SK-N-SH (cell line): ENCODE data around the gene EPB41L1. TPM values are rescaled to one million over a fixed set of nuclear protein-coding genes. Genes with fewer than 3 reads are reported as not detected.

Experiments
- CTCF ChIA-PET: fragments of 300-600, 350-600 bp; formaldehyde crosslinking; extraction: SDS; loops from one replicate; lab custom pipeline; 2021; lab: Yijun Ruan, JAX
- POLR2A ChIA-PET: fragments of 350-600 bp; sonication (Branson Sonifier 250); formaldehyde crosslinking; extraction: SDS; loops from one replicate; lab custom pipeline; 2020; ENCODE audit warnings: antibody characterized with exemption, inconsistent platforms; lab: Yijun Ruan, JAX
- DNase-seq: peaks from one replicate; pipeline ENCODE4 v3.0.0; 2012
- H2AFZ ChIP-seq: fragments of 200-600 bp; sonication (generic); 2 replicates; pipeline ENCODE4 v1.8.1; 2016; ENCODE audit warnings: antibody characterized with exemption, mild to moderate bottlenecking, low read depth
- H3F3A ChIP-seq: fragments of 200-600 bp; sonication (generic); replicated peaks from 2 replicates; pipeline ENCODE3; 2016; ENCODE audit warnings: antibody characterized with exemption, mild to moderate bottlenecking; ENCODE audit not compliant: insufficient read depth
- H3K27ac ChIP-seq, 2 experiments: fragments of 200-500 bp in 1 of 2; fragments of 200-600 bp in 1 of 2; sonication (Bioruptor generic) in 1 of 2; sonication (generic), shearing (Covaris generic) in 1 of 2; 2 replicates each; pipeline versions ENCODE4 v1.5.1 to v1.6.1; 2014 to 2016; ENCODE audit warnings: low read depth in 2 of 2, inconsistent platforms in 1 of 2, low read length in 1 of 2, mild to moderate bottlenecking in 1 of 2, mixed read lengths in 1 of 2
- H3K27me3 ChIP-seq: fragments of 200-600 bp; sonication (generic), shearing (Covaris generic); 2 replicates; pipeline ENCODE4 v1.6.1; 2016; ENCODE audit warnings: mixed run types; ENCODE audit not compliant: insufficient read depth
- H3K36me3 ChIP-seq, 2 experiments: fragments of 200-500 bp in 1 of 2; fragments of 200-600 bp in 1 of 2; sonication (Bioruptor generic) in 1 of 2; sonication (generic) in 1 of 2; replicated peaks in 1 of 2; 2 replicates each; pipeline versions ENCODE3 to v1.5.1; 2014 to 2016; ENCODE audit warnings: low read length in 1 of 2, mild to moderate bottlenecking in 1 of 2; ENCODE audit not compliant: insufficient read depth in 2 of 2, control insufficient read depth in 1 of 2
- H3K4me1 ChIP-seq, 2 experiments: fragments of 200-500 bp in 1 of 2; fragments of 200-600 bp in 1 of 2; sonication (Bioruptor generic) in 1 of 2; sonication (generic), shearing (Covaris generic) in 1 of 2; 2 replicates each; pipeline versions ENCODE4 v1.5.1 to v1.6.1; 2014 to 2016; ENCODE audit warnings: low read depth in 1 of 2, low read length in 1 of 2, mixed run types in 1 of 2; ENCODE audit not compliant: insufficient read depth in 2 of 2, control insufficient read depth in 1 of 2
- H3K4me2 ChIP-seq: fragments of 200-600 bp; sonication (generic), shearing (Covaris generic); 2 replicates; pipeline ENCODE4 v1.6.1; 2017; ENCODE audit warnings: mixed run types
- H3K4me3 ChIP-seq, 2 experiments: fragments of 200-500 bp in 1 of 2; fragments of 200-600 bp in 1 of 2; sonication (Bioruptor generic) in 1 of 2; sonication (generic), shearing (Covaris generic) in 1 of 2; 2 replicates each; pipeline versions ENCODE4 v1.5.1 to v1.8.1; 2014 to 2016; ENCODE audit warnings: low read depth in 2 of 2, inconsistent platforms in 1 of 2, low read length in 1 of 2, mild to moderate bottlenecking in 1 of 2, mixed read lengths in 1 of 2, moderate library complexity in 1 of 2
- H3K79me2 ChIP-seq: fragments of 200-600 bp; sonication (generic); 2 replicates; pipeline ENCODE4 v1.8.1; 2017; ENCODE audit warnings: mild to moderate bottlenecking; ENCODE audit not compliant: insufficient read depth
- H3K9ac ChIP-seq: fragments of 200-600 bp; sonication (generic); 2 replicates; pipeline ENCODE4 v1.6.1; 2017; ENCODE audit warnings: mixed run types
- H3K9me2 ChIP-seq: fragments of 200-600 bp; sonication (generic); 2 replicates; pipeline ENCODE4 v1.6.1; 2017; ENCODE audit warnings: mixed run types
- H3K9me3 ChIP-seq: fragments of 200-600 bp; sonication (generic); 2 replicates; pipeline ENCODE4 v1.6.1; 2017; ENCODE audit warnings: mixed run types, mild to moderate bottlenecking, moderate library complexity
- H4K20me1 ChIP-seq: fragments of 200-600 bp; sonication (generic); 2 replicates; pipeline ENCODE4 v1.6.1; 2017; ENCODE audit warnings: mild to moderate bottlenecking, mixed run types; ENCODE audit not compliant: insufficient read depth
- CHD2 ChIP-seq: fragments of 150-350 bp; IDR thresholded peaks from 2 replicates; pipeline ENCODE4 v1.6.1; 2018; ENCODE audit warnings: low read length; ENCODE audit not compliant: partially characterized antibody
- ELF1 ChIP-seq: IDR thresholded peaks from 2 replicates; pipeline ENCODE4 v1.4.0; 2012
- EZH2phosphoT487 ChIP-seq: fragments of 200-600 bp; sonication (generic); IDR thresholded peaks from 2 replicates; pipeline ENCODE4 v1.6.1; 2017; ENCODE audit warnings: low read depth, mixed run types, mild to moderate bottlenecking, antibody characterized with exemption, moderate library complexity, borderline replicate concordance
- FOSL2 ChIP-seq: IDR thresholded peaks from 2 replicates; pipeline ENCODE4 v1.4.0; 2012; ENCODE audit warnings: low read depth, mild to moderate bottlenecking, moderate library complexity, borderline replicate concordance
- FOXM1 ChIP-seq: IDR thresholded peaks from 2 replicates; pipeline ENCODE4 v1.4.0; 2012; ENCODE audit warnings: low read depth, mild to moderate bottlenecking
- GABPA ChIP-seq: IDR thresholded peaks from 2 replicates; pipeline ENCODE4 v1.4.0; 2012; ENCODE audit warnings: low read depth, mild to moderate bottlenecking
- GATA2 ChIP-seq: sonication (generic); formaldehyde crosslinking; IDR thresholded peaks from 2 replicates; pipeline ENCODE4 v1.5.0; 2020; ENCODE audit warnings: mild to moderate bottlenecking, missing genetic modification reagents
- JUND ChIP-seq: IDR thresholded peaks from 2 replicates; pipeline ENCODE4 v1.4.0; 2012
- MEF2A ChIP-seq: IDR thresholded peaks from 2 replicates; pipeline ENCODE4 v1.4.0; 2012; ENCODE audit warnings: low read depth, borderline replicate concordance
- NFIC ChIP-seq: IDR thresholded peaks from 2 replicates; pipeline ENCODE4 v1.4.0; 2012; ENCODE audit warnings: borderline replicate concordance
- RAD21 ChIP-seq: IDR thresholded peaks from 2 replicates; pipeline ENCODE4 v1.6.1; 2012; ENCODE audit warnings: mild to moderate bottlenecking, low read length
- RCOR1 ChIP-seq: fragments of 150-350 bp; IDR thresholded peaks from 2 replicates; pipeline ENCODE4 v1.6.1; 2017; ENCODE audit warnings: antibody characterized with exemption, low read length
- RFX5 ChIP-seq: IDR thresholded peaks from 2 replicates; pipeline ENCODE4 v1.6.1; 2012; ENCODE audit warnings: mild to moderate bottlenecking, improper control_type of control experiment, low read length
- SIN3A ChIP-seq: IDR thresholded peaks from 2 replicates; pipeline ENCODE4 v1.6.1; 2012; ENCODE audit warnings: low read depth, mild to moderate bottlenecking, low read length, moderate library complexity, borderline replicate concordance
- TCF12 ChIP-seq: IDR thresholded peaks from 2 replicates; pipeline ENCODE4 v1.4.0; 2012
- YY1 ChIP-seq: IDR thresholded peaks from 2 replicates; pipeline ENCODE4 v1.4.0; 2012; ENCODE audit warnings: low read depth, mild to moderate bottlenecking
- WGBS: methylation state at CpG from one replicate; pipeline ENCODE4 v1.1.6; 2017; ENCODE audit warnings: low lambda C conversion rate; 5-methylcytosine and 5-hydroxymethylcytosine counted together
- polyA plus RNA-seq, 3 experiments: library from polyadenylated mRNA; depleted of rRNA; stranded (reverse); fragments of >200 nt; gene quantifications; 2 replicates each; pipeline ENCODE4 v1.2.3, GENCODE V29; 2012
- TF ChIP-seq, protein P1 (sequence below): fragments of 150-350 bp; IDR thresholded peaks from 2 replicates; pipeline ENCODE4 v1.6.1; 2017; ENCODE audit warnings: antibody characterized with exemption, low read length, low read depth, borderline replicate concordance
- TF ChIP-seq, protein P2 (sequence below): IDR thresholded peaks from 2 replicates; pipeline ENCODE4 v1.6.1; 2012; ENCODE audit warnings: mild to moderate bottlenecking, low read depth, low read length, moderate library complexity
- TF ChIP-seq, protein P3 (sequence below): IDR thresholded peaks from 2 replicates; pipeline ENCODE4 v1.4.0; 2012; ENCODE audit warnings: low read depth, borderline replicate concordance

EPB41L1 gene
- polyA plus RNA-seq, 1 of the 3 experiments (the other 2 are of a cell fraction) = 26.1 TPM

DNA sequence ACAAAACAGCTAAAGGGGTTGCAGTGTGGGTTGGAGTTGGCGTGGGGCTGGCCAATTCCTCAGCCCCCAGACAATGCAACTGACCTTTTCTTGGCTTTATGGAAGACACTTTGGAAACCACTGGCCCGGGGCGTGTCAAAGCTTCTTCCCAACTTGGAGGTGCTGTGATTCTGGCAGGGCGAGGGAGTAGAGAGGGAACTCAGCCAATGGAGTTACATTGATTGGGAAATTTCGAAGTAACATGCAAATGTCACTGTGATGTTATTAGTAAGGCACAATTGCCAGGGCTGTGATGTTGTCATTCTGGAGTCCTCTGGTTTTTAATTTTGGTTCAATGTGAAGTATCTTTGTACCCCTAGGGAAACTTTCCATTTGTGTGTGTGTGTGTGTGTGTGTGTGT, 41.5 kb upstream of the EPB41L1 start (continued):
- TF ChIP-seq, protein P1, sequence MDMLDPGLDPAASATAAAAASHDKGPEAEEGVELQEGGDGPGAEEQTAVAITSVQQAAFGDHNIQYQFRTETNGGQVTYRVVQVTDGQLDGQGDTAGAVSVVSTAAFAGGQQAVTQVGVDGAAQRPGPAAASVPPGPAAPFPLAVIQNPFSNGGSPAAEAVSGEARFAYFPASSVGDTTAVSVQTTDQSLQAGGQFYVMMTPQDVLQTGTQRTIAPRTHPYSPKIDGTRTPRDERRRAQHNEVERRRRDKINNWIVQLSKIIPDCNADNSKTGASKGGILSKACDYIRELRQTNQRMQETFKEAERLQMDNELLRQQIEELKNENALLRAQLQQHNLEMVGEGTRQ = no peak
- TF ChIP-seq CHD2 (no peak), RCOR1 (no peak), TCF12 (no peak), EZH2phosphoT487 (no peak)

DNA sequence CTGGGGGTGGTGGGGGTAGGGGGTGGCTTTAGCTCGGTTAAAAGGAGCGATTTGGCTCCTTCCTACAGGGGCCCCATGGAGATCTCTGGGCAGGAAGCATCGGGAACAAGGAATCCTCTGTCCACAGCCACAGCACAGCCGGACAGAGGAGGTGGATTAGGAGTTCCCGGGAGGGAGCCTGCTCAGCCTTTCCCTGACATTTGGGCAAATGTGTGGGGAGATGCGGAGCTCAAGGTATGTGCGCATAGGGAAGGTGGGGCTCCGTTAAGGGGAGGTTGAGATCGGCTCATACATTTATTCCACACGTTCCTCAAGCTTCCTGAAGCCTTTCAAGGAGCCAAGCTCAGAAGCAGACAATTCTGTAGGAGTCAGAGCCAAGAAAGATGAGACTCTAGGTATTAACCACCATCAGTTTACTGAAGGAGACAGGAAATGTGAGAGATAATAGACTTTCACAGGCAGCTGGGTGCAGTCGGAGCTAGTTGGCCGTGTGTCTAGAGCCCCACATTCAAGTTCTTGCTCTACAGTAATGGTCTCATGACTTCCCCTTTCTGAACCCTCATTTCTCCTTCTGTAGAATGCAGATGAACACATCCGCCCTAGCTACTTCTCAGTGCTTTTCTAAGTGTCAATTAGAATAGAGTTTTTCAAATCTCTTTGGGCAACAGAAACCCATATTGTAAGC, 40.8 kb upstream of the EPB41L1 start:
- no peaks in the 10 kb centered on the region for H3K27me3 ChIP-seq
- H3K9ac ChIP-seq = no peak overlapping the region
- H3K4me3 ChIP-seq = no peak overlapping the region
- TF ChIP-seq NFIC (no peak), JUND (no peak), MEF2A (no peak)
- no peaks in the 10 kb centered on the region for H3K36me3 ChIP-seq
- H3K79me2 ChIP-seq = no peaks in the 10 kb centered on the region
- ChIA-PET POLR2A (no interaction called here), CTCF (interaction anchor here (0.7 to 3.3 kb wide), 3 partner anchors 9 to 286 kb away, joined by 3 to 13 read pairs (median 3); no protein-coding TSS in a partner anchor)
- no peaks in the 10 kb centered on the region for H3K9me3 ChIP-seq
- H3K4me1 ChIP-seq = no peaks in the 10 kb centered on the region
- peaks cover 7% of the 10 kb centered on the region for H3F3A ChIP-seq
- no peak overlapping the region for H3K27ac ChIP-seq
- 82% methylated on average over 13 of the region's 13 CpGs for WGBS
- no peaks in the 10 kb centered on the region for H3K9me2 ChIP-seq
- no peaks in the 10 kb centered on the region for H4K20me1 ChIP-seq
- DNase-seq = no peak
- H2AFZ ChIP-seq = no peak overlapping the region
- H3K4me2 ChIP-seq = no peak overlapping the region

DNA sequence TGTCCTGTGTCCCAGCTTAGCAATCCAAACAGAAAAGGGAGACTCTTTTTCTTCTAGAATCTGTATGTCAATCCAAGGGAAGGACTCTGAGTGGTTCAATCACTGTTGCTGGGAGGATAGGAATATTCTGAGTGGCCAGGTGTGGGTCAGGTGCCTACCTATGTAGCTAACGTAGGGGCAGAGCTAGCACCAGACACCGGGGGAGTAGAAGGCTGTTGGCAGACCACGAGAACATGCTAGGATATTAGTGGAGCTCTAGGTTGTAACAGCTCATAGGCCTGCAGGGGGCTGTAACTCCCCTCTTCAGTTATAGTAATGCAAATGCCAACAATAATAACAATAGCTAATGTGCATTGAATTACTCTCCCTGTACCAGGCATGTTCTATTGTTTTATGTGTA, 39.8 kb upstream of the EPB41L1 start:
- 75% methylated on average over 2 of the region's 3 CpGs for WGBS
- no peaks in the 10 kb centered on the region for H3K36me3 ChIP-seq
- no peak overlapping the region for H3K4me2 ChIP-seq
- H3K27ac ChIP-seq = no peak overlapping the region
- H4K20me1 ChIP-seq = no peaks in the 10 kb centered on the region
- H3K9me3 ChIP-seq = no peaks in the 10 kb centered on the region
- DNase-seq = no peak
- ChIA-PET CTCF (interaction anchor here (0.8 to 3.3 kb wide), 4 partner anchors 10 to 122 kb away, joined by 3 to 13 read pairs (median 3); no protein-coding TSS in a partner anchor), POLR2A (no interaction called here)
- H3K9ac ChIP-seq = no peak overlapping the region
- H3F3A ChIP-seq = peaks cover 7% of the 10 kb centered on the region
- no peaks in the 10 kb centered on the region for H3K9me2 ChIP-seq
- TF ChIP-seq RFX5 = no peak
- no peak for TF ChIP-seq RAD21
- no peak for TF ChIP-seq JUND
- TF ChIP-seq CHD2 = no peak
- TF ChIP-seq ELF1 = no peak
- TF ChIP-seq GABPA = no peak
- TF ChIP-seq GATA2 = no peak
- no peak for TF ChIP-seq SIN3A
- TF ChIP-seq, protein P2, sequence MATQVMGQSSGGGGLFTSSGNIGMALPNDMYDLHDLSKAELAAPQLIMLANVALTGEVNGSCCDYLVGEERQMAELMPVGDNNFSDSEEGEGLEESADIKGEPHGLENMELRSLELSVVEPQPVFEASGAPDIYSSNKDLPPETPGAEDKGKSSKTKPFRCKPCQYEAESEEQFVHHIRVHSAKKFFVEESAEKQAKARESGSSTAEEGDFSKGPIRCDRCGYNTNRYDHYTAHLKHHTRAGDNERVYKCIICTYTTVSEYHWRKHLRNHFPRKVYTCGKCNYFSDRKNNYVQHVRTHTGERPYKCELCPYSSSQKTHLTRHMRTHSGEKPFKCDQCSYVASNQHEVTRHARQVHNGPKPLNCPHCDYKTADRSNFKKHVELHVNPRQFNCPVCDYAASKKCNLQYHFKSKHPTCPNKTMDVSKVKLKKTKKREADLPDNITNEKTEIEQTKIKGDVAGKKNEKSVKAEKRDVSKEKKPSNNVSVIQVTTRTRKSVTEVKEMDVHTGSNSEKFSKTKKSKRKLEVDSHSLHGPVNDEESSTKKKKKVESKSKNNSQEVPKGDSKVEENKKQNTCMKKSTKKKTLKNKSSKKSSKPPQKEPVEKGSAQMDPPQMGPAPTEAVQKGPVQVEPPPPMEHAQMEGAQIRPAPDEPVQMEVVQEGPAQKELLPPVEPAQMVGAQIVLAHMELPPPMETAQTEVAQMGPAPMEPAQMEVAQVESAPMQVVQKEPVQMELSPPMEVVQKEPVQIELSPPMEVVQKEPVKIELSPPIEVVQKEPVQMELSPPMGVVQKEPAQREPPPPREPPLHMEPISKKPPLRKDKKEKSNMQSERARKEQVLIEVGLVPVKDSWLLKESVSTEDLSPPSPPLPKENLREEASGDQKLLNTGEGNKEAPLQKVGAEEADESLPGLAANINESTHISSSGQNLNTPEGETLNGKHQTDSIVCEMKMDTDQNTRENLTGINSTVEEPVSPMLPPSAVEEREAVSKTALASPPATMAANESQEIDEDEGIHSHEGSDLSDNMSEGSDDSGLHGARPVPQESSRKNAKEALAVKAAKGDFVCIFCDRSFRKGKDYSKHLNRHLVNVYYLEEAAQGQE = no peak
- no peak for TF ChIP-seq YY1
- TF ChIP-seq FOXM1 = no peak
- no peak for TF ChIP-seq FOSL2
- TF ChIP-seq EZH2phosphoT487 = no peak
- TF ChIP-seq, protein P3, sequence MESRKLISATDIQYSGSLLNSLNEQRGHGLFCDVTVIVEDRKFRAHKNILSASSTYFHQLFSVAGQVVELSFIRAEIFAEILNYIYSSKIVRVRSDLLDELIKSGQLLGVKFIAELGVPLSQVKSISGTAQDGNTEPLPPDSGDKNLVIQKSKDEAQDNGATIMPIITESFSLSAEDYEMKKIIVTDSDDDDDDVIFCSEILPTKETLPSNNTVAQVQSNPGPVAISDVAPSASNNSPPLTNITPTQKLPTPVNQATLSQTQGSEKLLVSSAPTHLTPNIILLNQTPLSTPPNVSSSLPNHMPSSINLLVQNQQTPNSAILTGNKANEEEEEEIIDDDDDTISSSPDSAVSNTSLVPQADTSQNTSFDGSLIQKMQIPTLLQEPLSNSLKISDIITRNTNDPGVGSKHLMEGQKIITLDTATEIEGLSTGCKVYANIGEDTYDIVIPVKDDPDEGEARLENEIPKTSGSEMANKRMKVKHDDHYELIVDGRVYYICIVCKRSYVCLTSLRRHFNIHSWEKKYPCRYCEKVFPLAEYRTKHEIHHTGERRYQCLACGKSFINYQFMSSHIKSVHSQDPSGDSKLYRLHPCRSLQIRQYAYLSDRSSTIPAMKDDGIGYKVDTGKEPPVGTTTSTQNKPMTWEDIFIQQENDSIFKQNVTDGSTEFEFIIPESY = no peak
- TF ChIP-seq, all 33 proteins: peak for 0
- no peaks in the 10 kb centered on the region for H3K79me2 ChIP-seq
- H3K4me3 ChIP-seq = no peak overlapping the region
- no peak overlapping the region for H2AFZ ChIP-seq
- no peaks in the 10 kb centered on the region for H3K27me3 ChIP-seq
- H3K4me1 ChIP-seq = no peaks in the 10 kb centered on the region
